H1 (cell line): ENCODE data around the gene GLRB. TPM values are rescaled to one million over a fixed set of nuclear protein-coding genes. Genes with fewer than 3 reads are reported as not detected.
A peak's percentile ranks its signal among the peaks of the same experiment; 100 is the strongest.

Experiments used
- CTBP2 ChIP-seq: IDR thresholded peaks from 2 replicates; pipeline ENCODE4 v1.7.0; 2011; ENCODE audit warnings: borderline replicate concordance, mild to moderate bottlenecking, moderate library complexity, mixed read lengths, low read length; ENCODE audit not compliant: insufficient read depth, insufficient read length
- HDAC2 ChIP-seq, 2 experiments: fragments of 300-600 bp in 1 of 2; sonication (generic) in 1 of 2; IDR thresholded peaks; 2 replicates each; pipeline ENCODE4 v1.6.1; 2011 to 2012; ENCODE audit warnings: low read depth in 2 of 2, low read length in 2 of 2, mild to moderate bottlenecking in 2 of 2, moderate library complexity in 2 of 2, borderline replicate concordance in 1 of 2, inconsistent platforms in 1 of 2
- TAF7 ChIP-seq: optimal IDR thresholded peaks from 2 replicates; pipeline ENCODE3; 2011; ENCODE audit warnings: low read depth, mild to moderate bottlenecking, inconsistent platforms, low read length, moderate library complexity, borderline replicate concordance
- polyA plus RNA-seq, 7 experiments: library from polyadenylated mRNA; depleted of rRNA in 3 of 7; stranded (reverse) in 5 of 7; unstranded in 2 of 7; fragments of >200 nt in 5 of 7; fragments of 200-250 nt in 2 of 7; gene quantifications; 1 replicate in 5 of 7; 2 replicates in 1 of 7; 4 replicates in 1 of 7; pipeline versions ENCODE4 v1.2.1 to v1.2.3, GENCODE V29; 2011 to 2013; ENCODE audit warnings: missing spikeins in 2 of 7, mixed read lengths in 2 of 7
- total RNA-seq: library from RNA; stranded (reverse); fragmentation: NEBNext Ultra II Directional; extraction: Animal tissue kit (Norgen Biotek cat#: 25700); gene quantifications from 2 replicates; pipeline ENCODE4 v1.2.1, GENCODE V29; 2021
- TF ChIP-seq, protein P1 (sequence below), 3 experiments: IDR thresholded peaks; 1 replicate in 2 of 3; 2 replicates in 1 of 3; pipeline versions ENCODE4 v1.5.1 to v1.6.1; 2011; ENCODE audit warnings: low read length in 3 of 3, mild to moderate bottlenecking in 3 of 3, inconsistent platforms in 2 of 3, low read depth in 1 of 3, moderate library complexity in 1 of 3; ENCODE audit not compliant: insufficient read depth in 1 of 3; ENCODE audit errors: control extremely low read depth in 1 of 3

GLRB gene
- total and polyA plus RNA-seq, 2 of the 8 experiments (the other 6 are each of a cell fraction or from before 2014, with no cell fraction given): 0.33 to 1.1 TPM

DNA sequence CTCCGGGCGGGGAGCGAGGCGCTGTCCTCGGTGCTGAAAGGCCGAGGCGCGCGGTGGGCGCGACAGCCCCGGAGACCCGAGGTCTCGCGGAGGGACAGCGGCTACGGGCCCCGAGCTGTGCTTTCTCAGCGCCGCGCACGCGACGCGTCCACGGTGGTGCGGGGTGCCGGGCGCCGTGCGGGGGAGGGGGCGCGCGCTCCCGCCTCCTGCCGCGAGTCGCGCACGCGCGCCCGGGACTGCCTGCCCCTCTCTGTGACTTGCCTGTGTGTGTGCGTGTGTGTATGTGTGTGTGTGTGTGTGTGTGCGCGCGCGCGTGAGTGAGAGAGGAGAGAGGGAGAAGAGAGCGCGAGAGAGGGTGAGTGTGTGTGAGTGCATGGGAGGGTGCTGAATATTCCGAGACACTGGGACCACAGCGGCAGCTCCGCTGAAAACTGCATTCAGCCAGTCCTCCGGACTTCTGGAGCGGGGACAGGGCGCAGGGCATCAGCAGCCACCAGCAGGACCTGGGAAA is 144.5 kb downstream of the GLRB start, which contains the start of gene GRIA2 (continued):
- TF ChIP-seq CTBP2 (no peak), HDAC2 (IDR thresholded peaks at IDR 0.05; ENCODE audit: borderline replicate concordance in 1 of 2, low read depth in 2 of 2, low read length in 2 of 2) (peak; percentile 89 to 91; a peak in 3 of 4 replicates), TAF7 (peak; percentile 53)
- TF ChIP-seq, protein P1, sequence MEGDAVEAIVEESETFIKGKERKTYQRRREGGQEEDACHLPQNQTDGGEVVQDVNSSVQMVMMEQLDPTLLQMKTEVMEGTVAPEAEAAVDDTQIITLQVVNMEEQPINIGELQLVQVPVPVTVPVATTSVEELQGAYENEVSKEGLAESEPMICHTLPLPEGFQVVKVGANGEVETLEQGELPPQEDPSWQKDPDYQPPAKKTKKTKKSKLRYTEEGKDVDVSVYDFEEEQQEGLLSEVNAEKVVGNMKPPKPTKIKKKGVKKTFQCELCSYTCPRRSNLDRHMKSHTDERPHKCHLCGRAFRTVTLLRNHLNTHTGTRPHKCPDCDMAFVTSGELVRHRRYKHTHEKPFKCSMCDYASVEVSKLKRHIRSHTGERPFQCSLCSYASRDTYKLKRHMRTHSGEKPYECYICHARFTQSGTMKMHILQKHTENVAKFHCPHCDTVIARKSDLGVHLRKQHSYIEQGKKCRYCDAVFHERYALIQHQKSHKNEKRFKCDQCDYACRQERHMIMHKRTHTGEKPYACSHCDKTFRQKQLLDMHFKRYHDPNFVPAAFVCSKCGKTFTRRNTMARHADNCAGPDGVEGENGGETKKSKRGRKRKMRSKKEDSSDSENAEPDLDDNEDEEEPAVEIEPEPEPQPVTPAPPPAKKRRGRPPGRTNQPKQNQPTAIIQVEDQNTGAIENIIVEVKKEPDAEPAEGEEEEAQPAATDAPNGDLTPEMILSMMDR (IDR thresholded peaks at IDR 0.05; ENCODE audit: control extremely low read depth in 1 of 3, insufficient read depth in 1 of 3, low read depth in 1 of 3, low read length in 3 of 3): no peak
